ENCODE data around the gene SPIN1. TPM values are rescaled to one million over a fixed set of nuclear protein-coding genes. Genes with fewer than 3 reads are reported as not detected.

The SPIN1 gene
- total and polyA plus RNA-seq, 2 experiments from 2014 or later = 49.0 to 158 TPM

- Histone ChIP-seq H3K4me3 (peak overlapping the region; percentile 22; the same call in 1 of the 2 replicates), H3K27me3 (ENCODE audit: insufficient read depth) (no peaks in the 10 kb centered on the region), H3K4me2 (peak overlapping the region; percentile 63), H3K4me1 (ENCODE audit: insufficient read depth) (peaks cover 45% of the 10 kb centered on the region), H3F3A (replicated peaks; ENCODE audit: low read depth) (peaks cover 3% of the 10 kb centered on the region), H3K27ac (ENCODE audit: low read depth) (no peak overlapping the region), H4K20me1 (replicated peaks; ENCODE audit: insufficient read depth) (peaks cover 66% of the 10 kb centered on the region), H3K36me3 (ENCODE audit: insufficient read depth) (no peaks in the 10 kb centered on the region), H3K9me2 (ENCODE audit: insufficient read depth) (no peaks in the 10 kb centered on the region), H2AFZ (no peak overlapping the region), H3K79me2 (replicated peaks; ENCODE audit: insufficient read depth) (peaks cover 87% of the 10 kb centered on the region)
- no peak for TF ChIP-seq ZNF331 (CRISPR knock-in tag; IDR thresholded peaks at IDR 0.05; ENCODE audit: low read depth)
- no peak for TF ChIP-seq JUNB (IDR thresholded peaks at IDR 0.05; ENCODE audit: unreplicated experiment)
- no peak for TF ChIP-seq NANOG (IDR thresholded peaks at IDR 0.05; ENCODE audit: borderline replicate concordance)
- TF ChIP-seq CREB1 (CRISPR knock-in tag; IDR thresholded peaks at IDR 0.05; ENCODE audit: low read depth) = no peak
- TF ChIP-seq REST (IDR thresholded peaks at IDR 0.05; ENCODE audit: unreplicated experiment) = no peak
- Mint-ChIP-seq H3K9me3 (peaks cover 2% of the 10 kb centered on the region; the same call in 1 of the 3 replicates), H3K4me1 (peaks cover 43% of the 10 kb centered on the region), H3K27me3 (ENCODE audit: insufficient read depth, low read depth, poor library complexity) (peaks cover 9% of the 10 kb centered on the region), H3K36me3 (ENCODE audit: low read depth) (peaks cover 33% of the 10 kb centered on the region), H3K4me3 (peak overlapping the region; percentile 13; the same call in 1 of the 3 replicates), H3K27ac (no peak overlapping the region)
- no peak for ATAC-seq
- DNase-seq (ENCODE audit: low spot score) = no peak
Observed at GRCh38 chr9:88392549-88392948, 4.3 kb downstream of the SPIN1 start.

GRCh38 chr9:88396836-88397577, 8.8 kb downstream of the SPIN1 start:
- no peak overlapping the region for H3K27ac Mint-ChIP-seq
- H3K36me3 Mint-ChIP-seq (ENCODE audit: low read depth) = peaks cover 42% of the 10 kb centered on the region

More at GRCh38 chr9:88396836-88397577, 8.8 kb downstream of the SPIN1 start:
- no peaks in the 10 kb centered on the region; the same call in 1 of the 2 replicates for H3K9me2 ChIP-seq (ENCODE audit: insufficient read depth)
- H4K20me1 ChIP-seq (replicated peaks; ENCODE audit: insufficient read depth) = peaks cover 75% of the 10 kb centered on the region
- ATAC-seq (no peak), DNase-seq (ENCODE audit: low spot score) (no peak)
- H3K4me2 ChIP-seq = no peak overlapping the region
- TF ChIP-seq JUNB (IDR thresholded peaks at IDR 0.05; ENCODE audit: unreplicated experiment) = no peak
- no peak for TF ChIP-seq EZH2phosphoT487 (IDR thresholded peaks at IDR 0.05; ENCODE audit: unreplicated experiment)
- no peak for TF ChIP-seq STAT1 (IDR thresholded peaks at IDR 0.05; ENCODE audit: unreplicated experiment)
- TF ChIP-seq CTCF (conservative IDR thresholded peaks at IDR 0.05; ENCODE audit: low read depth in 2 of 2) = no peak
- no peak for TF ChIP-seq EZH2 (IDR thresholded peaks at IDR 0.05; ENCODE audit: low read depth, unreplicated experiment)
- no peak overlapping the region for H3K4me3 ChIP-seq
- no peaks in the 10 kb centered on the region for H3K27me3 ChIP-seq (ENCODE audit: insufficient read depth)
- H3K79me2 ChIP-seq (replicated peaks; ENCODE audit: insufficient read depth) = peaks cover 100% of the 10 kb centered on the region
- H3K4me3 Mint-ChIP-seq = no peak overlapping the region
- H3K9me3 Mint-ChIP-seq = no peaks in the 10 kb centered on the region
- peak overlapping the region; percentile 74; the same call in 1 of the 2 replicates for H3K27ac ChIP-seq (ENCODE audit: low read depth)
- H3K4me1 Mint-ChIP-seq = peaks cover 32% of the 10 kb centered on the region
- H3K4me1 ChIP-seq (ENCODE audit: insufficient read depth) = peaks cover 31% of the 10 kb centered on the region
- H3K27me3 Mint-ChIP-seq (ENCODE audit: insufficient read depth, low read depth, poor library complexity) = peaks cover 7% of the 10 kb centered on the region
- H3K36me3 ChIP-seq (ENCODE audit: insufficient read depth) = no peaks in the 10 kb centered on the region
- H3F3A ChIP-seq (replicated peaks; ENCODE audit: low read depth) = no peaks in the 10 kb centered on the region
- no peak overlapping the region for H2AFZ ChIP-seq
